A673 (cell line): ENCODE data around the gene GCAT. TPM values are rescaled to one million over a fixed set of nuclear protein-coding genes. Genes with fewer than 3 reads are reported as not detected.
"Not testable (repeated sequence)": the region's sequence is repeated elsewhere in the genome, so short reads cannot be mapped to it uniquely, and the experiment has no call there.

Source experiments
- BruUV-seq: library from RNA; stranded (reverse); fragments of 400-500 nt; replicated peaks from 2 replicates; lab custom pipeline; 2021; lab: Mats Ljungman, UMichigan
- CTCF ChIA-PET: fragments of 300-600 bp; sonication (Branson Sonifier 250); formaldehyde crosslinking; loops from one replicate; lab custom pipeline; 2022; ENCODE audit warnings: antibody characterized with exemption; lab: Charles Lee
- POLR2A ChIA-PET: fragments of 300-600 bp; sonication (Branson Sonifier 250); formaldehyde crosslinking; loops from one replicate; lab custom pipeline; 2022; ENCODE audit warnings: antibody characterized with exemption; ENCODE audit not compliant: low non-redundant PET; lab: Charles Lee
- DNase-seq: peaks from one replicate; pipeline ENCODE4 v3.0.0-alpha.2; 2015; ENCODE audit warnings: low spot score
- H3K27ac ChIP-seq: fragments of 200-600 bp; sonication (generic); 2 replicates; pipeline ENCODE4 v1.5.1; 2016; ENCODE audit warnings: mixed run types, low read depth, mild to moderate bottlenecking, mixed read lengths, antibody characterized with exemption, low read length; ENCODE audit not compliant: poor library complexity, severe bottlenecking
- H3K27me3 ChIP-seq: fragments of 200-600 bp; sonication (generic); replicated peaks from 2 replicates; pipeline ENCODE4 v1.6.1; 2017; ENCODE audit warnings: mixed run types, low read depth, mild to moderate bottlenecking, mixed read lengths, antibody characterized with exemption, low read length; ENCODE audit not compliant: insufficient read depth, poor library complexity
- H3K36me3 ChIP-seq: fragments of 200-600 bp; sonication (generic); 2 replicates; pipeline ENCODE4 v1.6.1; 2016; ENCODE audit warnings: mixed run types, mild to moderate bottlenecking, mixed read lengths, antibody characterized with exemption, low read length; ENCODE audit not compliant: insufficient read depth, poor library complexity, severe bottlenecking
- H3K4me1 ChIP-seq: fragments of 200-600 bp; sonication (generic); 2 replicates; pipeline ENCODE4 v1.6.1; 2017; ENCODE audit warnings: mixed run types, mild to moderate bottlenecking, mixed read lengths, antibody characterized with exemption, low read length; ENCODE audit not compliant: insufficient read depth, poor library complexity, severe bottlenecking
- H3K4me3 ChIP-seq: fragments of 200-600 bp; sonication (generic); 2 replicates; pipeline ENCODE4 v1.5.1; 2016; ENCODE audit warnings: low read depth, mixed run types, mild to moderate bottlenecking, mixed read lengths, low read length; ENCODE audit not compliant: poor library complexity, severe bottlenecking
- H3K9me3 ChIP-seq: fragments of 200-600 bp; sonication (generic); 2 replicates; pipeline ENCODE4 v1.6.1; 2016; ENCODE audit warnings: mixed run types, low read depth, mild to moderate bottlenecking, mixed read lengths, antibody characterized with exemption, low read length; ENCODE audit not compliant: poor library complexity, severe bottlenecking
- CTCF ChIP-seq: fragments of 300-800, 200-600 bp; sonication (generic); conservative IDR thresholded peaks from 2 replicates; pipeline ENCODE4 v1.5.1; 2017; ENCODE audit warnings: low read depth, mild to moderate bottlenecking, antibody characterized with exemption, low read length, moderate library complexity, mixed read lengths
- EZH2 ChIP-seq: fragments of 200-600 bp; sonication (generic); IDR thresholded peaks from 2 replicates; pipeline ENCODE4 v1.6.1; 2017; ENCODE audit warnings: borderline replicate concordance, low read depth, mild to moderate bottlenecking, mixed read lengths, antibody characterized with exemption, low read length; ENCODE audit not compliant: poor library complexity, severe bottlenecking
- intact Hi-C: fragments of 100-400 bp; cut with micrococcal nuclease; formaldehyde crosslinking; loops from one replicate; pipeline ENCODE4 v1.10.0; 2022; ENCODE audit not compliant: unreplicated experiment
- total RNA-seq: library from RNA; stranded (reverse); gene quantifications from 2 replicates; pipeline ENCODE4 v1.2.3, GENCODE V29; 2021

GCAT gene
- total RNA-seq, 1 experiment from 2014 or later, result 21.4 TPM

DNA sequence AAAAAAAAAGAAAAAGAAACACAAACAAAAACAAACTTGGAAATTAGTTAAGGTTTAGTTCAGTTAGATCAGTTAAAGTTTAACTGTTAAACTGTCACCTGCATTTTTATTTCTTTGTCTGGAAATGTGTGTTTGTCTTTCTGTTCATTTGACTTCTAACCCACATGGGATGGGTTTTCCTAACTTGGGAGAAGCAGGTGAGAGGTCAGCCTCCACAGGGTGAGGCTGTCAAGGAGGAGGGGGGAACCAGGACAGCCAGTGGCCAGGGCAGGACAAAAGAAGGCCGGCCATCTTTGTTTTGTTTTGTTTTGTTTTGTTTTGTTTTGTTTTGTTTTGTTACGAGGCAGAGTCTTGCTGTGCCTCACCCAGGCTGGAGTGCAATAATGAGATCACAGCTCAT lies 13.4 kb upstream of the GCAT start:
- TF ChIP-seq EZH2, result no peak
- TF ChIP-seq CTCF, result no peak
- no peaks in the 10 kb centered on the region for H3K4me1 ChIP-seq
- no peak overlapping the region for H3K27ac ChIP-seq
- H3K27me3 ChIP-seq, result no peaks in the 10 kb centered on the region
- no peaks in the 10 kb centered on the region for H3K36me3 ChIP-seq
- DNase-seq, result no peak
- BruUV-seq, result no TSS peak
- ChIA-PET POLR2A (no interaction called here), CTCF (no interaction called here)
- intact Hi-C loops, result loop anchor here (5.0 kb wide), 1 partner anchor 172 kb away; no protein-coding TSS in a partner anchor
- no peaks in the 10 kb centered on the region for H3K9me3 ChIP-seq
- H3K4me3 ChIP-seq, result no peak overlapping the region

- DNase-seq, result no peak
- BruUV-seq, result no TSS peak
- H3K36me3 ChIP-seq, result no peaks in the 10 kb centered on the region
- POLR2A ChIA-PET, result no interaction called here
- CTCF ChIA-PET, result no interaction called here
- TF ChIP-seq CTCF (no peak), EZH2 (no peak)
- H3K4me3 ChIP-seq, result no peak overlapping the region
- no peak overlapping the region for H3K27ac ChIP-seq
- intact Hi-C loops, result no loop called here
- H3K9me3 ChIP-seq, result no peaks in the 10 kb centered on the region
- no peaks in the 10 kb centered on the region for H3K27me3 ChIP-seq
- no peaks in the 10 kb centered on the region for H3K4me1 ChIP-seq
Measured at GRCh38 chr22:37796079-37796478, 11.7 kb upstream of the GCAT start.

GRCh38 chr22:37797259-37797658 lies 10.5 kb upstream of the GCAT start:
- H3K4me3 ChIP-seq, intact Hi-C loops, CTCF ChIA-PET: not testable (repeated sequence)

DNA sequence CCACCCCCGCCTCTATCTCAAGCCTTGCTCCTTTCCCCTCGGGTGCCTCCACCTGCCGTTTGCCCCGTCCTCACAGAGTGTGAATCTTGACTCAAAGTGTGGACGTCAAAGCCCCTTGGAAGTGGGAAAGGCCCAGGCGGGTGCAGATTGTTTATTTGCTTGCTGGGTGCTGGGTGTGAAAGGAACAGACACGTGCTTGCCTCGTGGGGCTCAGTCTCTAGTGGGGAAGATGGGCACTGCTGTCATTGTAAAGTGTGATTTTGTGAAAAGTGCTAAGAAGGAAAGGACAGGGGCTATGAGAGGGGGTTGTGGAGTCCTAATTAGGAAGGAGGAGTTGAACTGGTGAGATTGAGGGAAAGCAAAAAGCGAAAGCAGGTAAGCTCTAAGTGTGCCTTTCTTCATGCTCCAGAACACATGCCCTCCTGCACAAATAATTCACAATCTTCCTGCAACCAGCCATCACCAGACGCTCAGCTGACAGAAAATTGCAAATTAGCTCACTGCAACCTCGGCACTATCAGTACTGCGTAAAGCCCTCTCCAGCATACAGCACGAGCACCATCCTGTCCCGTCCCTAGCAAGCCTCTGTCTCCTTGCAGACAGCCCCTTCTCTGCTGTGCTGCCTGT lies 9.7 kb upstream of the GCAT start:
- no peaks in the 10 kb centered on the region for H3K36me3 ChIP-seq
- no peak overlapping the region for H3K4me3 ChIP-seq
- CTCF ChIA-PET, result interaction anchor here (1.1 kb wide), 1 partner anchor 154 kb away, joined by 3 read pairs; no protein-coding TSS in a partner anchor
- intact Hi-C loops, result no loop called here
- no peaks in the 10 kb centered on the region for H3K9me3 ChIP-seq
- H3K27ac ChIP-seq, result no peak overlapping the region
- H3K27me3 ChIP-seq, result no peaks in the 10 kb centered on the region
- TF ChIP-seq CTCF (no peak), EZH2 (no peak)
- no TSS peak for BruUV-seq
- DNase-seq, result no peak
- H3K4me1 ChIP-seq, result peaks cover 1% of the 10 kb centered on the region
- POLR2A ChIA-PET, result no interaction called here

More at GRCh38 chr22:37797259-37797658, 10.5 kb upstream of the GCAT start:
- H3K27ac ChIP-seq, H3K36me3 ChIP-seq, H3K9me3 ChIP-seq, H3K4me1 ChIP-seq, BruUV-seq, H3K27me3 ChIP-seq, DNase-seq, POLR2A ChIA-PET: not testable (repeated sequence)

GRCh38 chr22:37799979-37800378 lies 7.8 kb upstream of the GCAT start:
- H3K36me3 ChIP-seq, H3K9me3 ChIP-seq, BruUV-seq, H3K4me3 ChIP-seq, DNase-seq, POLR2A ChIA-PET, H3K27ac ChIP-seq, H3K27me3 ChIP-seq: not testable (repeated sequence)
- H3K4me1 ChIP-seq, result peaks cover 16% of the 10 kb centered on the region
- intact Hi-C loops, result loop anchor here (5.0 kb wide), 1 partner anchor 123 kb away; the partner anchor contains the start of gene LGALS1
- CTCF ChIA-PET, result interaction anchor here (0.7 kb wide), 1 partner anchor 910 kb away, joined by 15 read pairs; no protein-coding TSS in a partner anchor
